ENCODE results near the gene CASP7. TPM values are rescaled to one million over a fixed set of nuclear protein-coding genes. Genes with fewer than 3 reads are reported as not detected.

CASP7 gene
- total RNA-seq, 2 donors from 2014 or later = 12.5 to 20.1 TPM

Small RNA genes within 50 kb of the gene (microRNA-seq; reads per million reads assigned to microRNA genes)
- 0 reads per million in 2 donors for gene MIR4483 (ENCODE audit: borderline microRNAs expressed in 2 of 2)

Other genes with a start within 250 kb of the CASP7 start
- gene HABP2, start 126.9 kb upstream of the CASP7 start, total RNA-seq = not detected
- under 1 TPM in 1 of 2 donors, not detected in 1; 0.09 TPM for gene NRAP, start 15.9 kb upstream of the CASP7 start, total RNA-seq
- not detected for gene PLEKHS1, start 71.8 kb downstream of the CASP7 start, total RNA-seq
- gene DCLRE1A, start 174.2 kb downstream of the CASP7 start, total RNA-seq = 1 to 10 TPM; 5.0 to 5.5 TPM
- 10 to 100 TPM; 30.9 to 37.5 TPM for gene NHLRC2, start 174.7 kb downstream of the CASP7 start, total RNA-seq